ENCODE data around the gene CD22. TPM values are rescaled to one million over a fixed set of nuclear protein-coding genes. Genes with fewer than 3 reads are reported as not detected.

The CD22 gene
- total and polyA plus RNA-seq, 2 of the 4 experiments (the other 2 are of a cell fraction): 0.18 to 0.22 TPM

DNA sequence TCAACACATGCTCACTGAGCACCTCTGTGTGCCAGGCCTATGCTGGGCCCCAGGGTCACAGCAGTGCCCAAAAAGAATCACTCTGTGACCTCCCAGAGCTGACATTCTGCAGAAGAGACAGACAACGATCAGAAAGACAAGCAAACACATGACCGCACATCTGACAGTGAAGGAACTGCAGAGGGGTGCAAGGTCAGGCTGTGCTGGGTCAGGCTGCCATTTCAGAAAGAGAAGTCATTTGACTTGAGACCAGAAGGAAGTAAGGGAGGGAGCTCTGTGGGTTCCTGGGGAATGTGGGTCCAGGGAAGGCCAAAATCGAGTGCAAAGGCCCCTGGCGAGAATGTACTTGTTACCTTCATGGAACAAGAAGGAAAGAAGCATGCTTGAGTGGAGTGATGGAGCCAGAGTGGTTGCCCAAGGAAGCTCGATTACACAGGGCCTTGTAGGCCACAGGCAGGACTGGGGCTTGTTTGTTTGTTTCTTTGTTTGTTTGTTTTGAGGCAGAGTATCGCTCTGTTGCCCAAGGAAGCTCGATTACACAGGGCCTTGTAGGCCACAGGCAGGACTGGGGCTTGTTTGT lies 11.4 kb upstream of the CD22 start:
- Histone ChIP-seq H3K9me3 (ENCODE audit: control insufficient read depth, insufficient read depth, low read length) (peaks cover 4% of the 10 kb centered on the region), H3K4me1 (ENCODE audit: control insufficient read depth, insufficient read depth, low read length) (peaks cover 5% of the 10 kb centered on the region), H2BK15ac (ENCODE audit: low read depth, low read length) (no peak overlapping the region), H4K20me1 (ENCODE audit: insufficient read depth, low read length) (no peaks in the 10 kb centered on the region), H3K27ac (ENCODE audit: insufficient read depth, low read length) (no peak overlapping the region), H3K23ac (ENCODE audit: low read depth, low read length) (no peak overlapping the region), H2BK20ac (ENCODE audit: low read depth, low read length) (no peak overlapping the region), H2AK9ac (replicated peaks; ENCODE audit: low read depth, low read length, poor library complexity) (no peak overlapping the region), H3K18ac (ENCODE audit: low read depth, low read length) (no peak overlapping the region), H4K91ac (ENCODE audit: insufficient read depth, low read depth, low read length) (no peak overlapping the region), H3K79me1 (ENCODE audit: low read depth in 1 of 2, low read length in 2 of 2) (no peaks in the 10 kb centered on the region), H3K27me3 (ENCODE audit: control insufficient read depth, insufficient read depth, low read length) (no peaks in the 10 kb centered on the region; the same call in 1 of the 2 replicates), H3K9me1 (ENCODE audit: insufficient read depth, low read length) (0 out of 2 replicates have a peak, but pooled peaks cover 5% of the 10 kb centered on the region), H3K14ac (replicated peaks; ENCODE audit: low read depth, low read length) (no peak overlapping the region), H4K5ac (ENCODE audit: low read depth, low read length) (no peak overlapping the region), H2BK120ac (ENCODE audit: low read depth, low read length) (no peak overlapping the region), H3K4ac (ENCODE audit: low read depth, low read length) (no peak overlapping the region), H2AK5ac (ENCODE audit: low read depth, low read length) (no peak overlapping the region), H2AFZ (replicated peaks; ENCODE audit: low read length, poor library complexity) (no peak overlapping the region), H3K9ac (ENCODE audit: low read depth, low read length) (no peak overlapping the region), H3K36me3 (ENCODE audit: control insufficient read depth, insufficient read depth, low read length) (no peaks in the 10 kb centered on the region), H3K4me3 (ENCODE audit: insufficient read depth, low read depth, low read length) (no peak overlapping the region), H3K4me2 (ENCODE audit: low read depth, low read length) (no peak overlapping the region), H2BK5ac (ENCODE audit: low read depth, low read length, poor library complexity, severe bottlenecking) (no peak overlapping the region), H3K56ac (ENCODE audit: extremely low read depth, insufficient read depth, low read length) (no peak overlapping the region), H4K8ac (ENCODE audit: low read depth in 2 of 2, low read length in 2 of 2) (no peak overlapping the region)
- TF ChIP-seq MAZ (IDR thresholded peaks at IDR 0.05; ENCODE audit: borderline replicate concordance, low read depth, low read length) (no peak), CTCF (conservative IDR thresholded peaks at IDR 0.05; ENCODE audit: low read depth, low read length) (no peak), CHD1 (IDR thresholded peaks at IDR 0.05; ENCODE audit: low read depth, low read length) (no peak), CEBPB (IDR thresholded peaks at IDR 0.05; ENCODE audit: low read depth, low read length) (no peak), RAD21 (IDR thresholded peaks at IDR 0.05; ENCODE audit: low read length) (no peak), RFX5 (IDR thresholded peaks at IDR 0.05; ENCODE audit: low read depth, low read length) (no peak), NFE2L2 (IDR thresholded peaks at IDR 0.05; ENCODE audit: low read depth, low read length) (no peak), POLR2A (IDR thresholded peaks at IDR 0.05; ENCODE audit: low read depth, low read length) (no peak), BHLHE40 (IDR thresholded peaks at IDR 0.05; ENCODE audit: low read depth, low read length) (no peak), FOS (IDR thresholded peaks at IDR 0.05; ENCODE audit: low read depth, low read length) (no peak), RCOR1 (IDR thresholded peaks at IDR 0.05; ENCODE audit: insufficient replicate concordance, low read length) (no peak)
- TF ChIP-seq, protein P1, sequence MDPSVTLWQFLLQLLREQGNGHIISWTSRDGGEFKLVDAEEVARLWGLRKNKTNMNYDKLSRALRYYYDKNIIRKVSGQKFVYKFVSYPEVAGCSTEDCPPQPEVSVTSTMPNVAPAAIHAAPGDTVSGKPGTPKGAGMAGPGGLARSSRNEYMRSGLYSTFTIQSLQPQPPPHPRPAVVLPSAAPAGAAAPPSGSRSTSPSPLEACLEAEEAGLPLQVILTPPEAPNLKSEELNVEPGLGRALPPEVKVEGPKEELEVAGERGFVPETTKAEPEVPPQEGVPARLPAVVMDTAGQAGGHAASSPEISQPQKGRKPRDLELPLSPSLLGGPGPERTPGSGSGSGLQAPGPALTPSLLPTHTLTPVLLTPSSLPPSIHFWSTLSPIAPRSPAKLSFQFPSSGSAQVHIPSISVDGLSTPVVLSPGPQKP (IDR thresholded peaks at IDR 0.05; ENCODE audit: borderline replicate concordance, low read depth, low read length): no peak
- TF ChIP-seq, protein P2, sequence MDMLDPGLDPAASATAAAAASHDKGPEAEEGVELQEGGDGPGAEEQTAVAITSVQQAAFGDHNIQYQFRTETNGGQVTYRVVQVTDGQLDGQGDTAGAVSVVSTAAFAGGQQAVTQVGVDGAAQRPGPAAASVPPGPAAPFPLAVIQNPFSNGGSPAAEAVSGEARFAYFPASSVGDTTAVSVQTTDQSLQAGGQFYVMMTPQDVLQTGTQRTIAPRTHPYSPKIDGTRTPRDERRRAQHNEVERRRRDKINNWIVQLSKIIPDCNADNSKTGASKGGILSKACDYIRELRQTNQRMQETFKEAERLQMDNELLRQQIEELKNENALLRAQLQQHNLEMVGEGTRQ (IDR thresholded peaks at IDR 0.05; ENCODE audit: low read depth, low read length): no peak
- intact Hi-C loops (cut with micrococcal nuclease) (no loop called here), in situ Hi-C loops (cut with MboI; ENCODE audit: low sequenced_read_pairs) (no loop called here), dilution Hi-C loops (cut with HindIII; ENCODE audit: low sequenced_read_pairs, unreplicated experiment) (no loop called here)
- CTCF ChIA-PET: no interaction called here
- DNase-seq (no peak), ATAC-seq (ENCODE audit: low read depth) (no peak)
- WGBS, 2 experiments (ENCODE audit: extremely low coverage in 2 of 2, insufficient read length in 1 of 2): 68% methylated on average over 3 of the region's 7 CpGs; no CpG with 5 or more reads in 1 of the 2 experiments
- POLR2A ChIA-PET (ENCODE audit: unreplicated experiment): no interaction called here
- no TSS peak for BruUV-seq (replicated peaks)

Measured in IMR-90 (cell line).